HCT116 (cell line): ENCODE results near the gene TMEM219. TPM values are rescaled to one million over a fixed set of nuclear protein-coding genes. Genes with fewer than 3 reads are reported as not detected.

Experiments used
- ATAC-seq: fragments of 200-7000 bp; cut with Tn5 transposase; 2 replicates; pipeline ENCODE4 v1.9.1; 2020; ENCODE audit warnings: mild to moderate bottlenecking, moderate library complexity
- BruUV-seq: library from RNA; stranded (reverse); fragments of 400-500 nt; replicated peaks from 2 replicates; lab custom pipeline; 2021; lab: Mats Ljungman, UMichigan
- CTCF ChIA-PET: fragments of 300-600 bp; sonication (Branson Sonifier 250); formaldehyde crosslinking; loops from one replicate; lab custom pipeline; 2021; ENCODE audit warnings: antibody characterized with exemption; lab: Charles Lee
- POLR2A ChIA-PET: fragments of 300-600, 350-600 bp; sonication (Branson Sonifier 250); formaldehyde crosslinking; loops from one replicate; lab custom pipeline; 2021; ENCODE audit warnings: antibody characterized with exemption; lab: Charles Lee
- RAD21 ChIA-PET, 2 experiments: fragments of 300-600 bp; sonication (Branson Sonifier 250); formaldehyde crosslinking; loops; one replicate each; lab custom pipeline; 2023; ENCODE audit warnings: low total read pairs in 2 of 2; ENCODE audit not compliant: uncharacterized antibody in 2 of 2, unreplicated experiment in 2 of 2, low non-redundant PET in 1 of 2; lab: Charles Lee
- DNase-seq: peaks from one replicate; pipeline ENCODE4 v3.0.0-alpha.2; 2010; ENCODE audit warnings: low read depth, low spot score
- H2AFZ ChIP-seq: fragments of 200-600 bp; shearing (Covaris generic), sonication (generic); 2 replicates; pipeline ENCODE4 v1.6.1; 2017; ENCODE audit warnings: low read depth, mixed run types, mixed read lengths, antibody characterized with exemption, low read length; ENCODE audit not compliant: poor library complexity, severe bottlenecking
- H3K27ac ChIP-seq: 2 replicates; pipeline ENCODE4 v1.5.1; 2012; ENCODE audit warnings: low read depth, low read length
- H3K27me3 ChIP-seq: fragments of 200-600 bp; sonication (generic); 2 replicates; pipeline ENCODE4 v1.6.1; 2016; ENCODE audit warnings: mixed run types, low read length, mixed read lengths; ENCODE audit not compliant: insufficient read depth
- H3K36me3 ChIP-seq, 2 experiments: fragments of 200-500 bp in 1 of 2; fragments of 200-600 bp in 1 of 2; sonication (Bioruptor generic) in 1 of 2; sonication (generic) in 1 of 2; 2 replicates each; pipeline versions ENCODE4 v1.5.1 to v1.6.1; 2014 to 2016; ENCODE audit warnings: low read length in 2 of 2, inconsistent platforms in 1 of 2, mixed read lengths in 1 of 2, mixed run types in 1 of 2; ENCODE audit not compliant: insufficient read depth in 2 of 2, control insufficient read depth in 1 of 2
- H3K4me1 ChIP-seq, 2 experiments: fragments of 200-600 bp in 1 of 2; sonication (generic) in 1 of 2; 2 replicates each; pipeline versions ENCODE4 v1.5.1 to v1.6.1; 2012 to 2017; ENCODE audit warnings: low read length in 2 of 2, inconsistent platforms in 1 of 2, mild to moderate bottlenecking in 1 of 2, mixed read lengths in 1 of 2, mixed run types in 1 of 2, moderate library complexity in 1 of 2; ENCODE audit not compliant: insufficient read depth in 2 of 2, control insufficient read depth in 1 of 2
- H3K4me2 ChIP-seq: fragments of 200-600 bp; sonication (generic); 2 replicates; pipeline ENCODE4 v1.6.1; 2017; ENCODE audit warnings: mixed run types, low read length, mixed read lengths
- H3K4me3 ChIP-seq, 2 experiments: fragments of 200-600 bp in 1 of 2; sonication (generic) in 1 of 2; replicated peaks in 1 of 2; 2 replicates each; pipeline ENCODE4 v1.5.1; 2011 to 2016; ENCODE audit warnings: low read length in 2 of 2, control low read depth in 1 of 2, low read depth in 1 of 2, mild to moderate bottlenecking in 1 of 2, mixed read lengths in 1 of 2, mixed run types in 1 of 2
- H3K79me2 ChIP-seq: fragments of 200-600 bp; sonication (generic); 2 replicates; pipeline ENCODE4 v1.6.1; 2017; ENCODE audit warnings: mild to moderate bottlenecking, mixed run types, low read length, moderate library complexity, mixed read lengths; ENCODE audit not compliant: insufficient read depth
- H3K9ac ChIP-seq: fragments of 200-600 bp; sonication (generic); 2 replicates; pipeline ENCODE4 v1.6.1; 2016; ENCODE audit warnings: low read length, mixed read lengths
- H3K9me2 ChIP-seq: fragments of 200-600 bp; sonication (generic), shearing (Covaris generic); 2 replicates; pipeline ENCODE4 v1.6.1; 2017; ENCODE audit warnings: mixed run types, mild to moderate bottlenecking, moderate library complexity; ENCODE audit not compliant: insufficient read depth
- H3K9me3 ChIP-seq, 2 experiments: fragments of 200-500 bp in 1 of 2; fragments of 200-600 bp in 1 of 2; sonication (Bioruptor generic) in 1 of 2; sonication (generic) in 1 of 2; 2 replicates each; pipeline ENCODE4 v1.6.1; 2014 to 2017; ENCODE audit warnings: low read length in 2 of 2, mixed read lengths in 2 of 2, inconsistent platforms in 1 of 2, low read depth in 1 of 2, mild to moderate bottlenecking in 1 of 2, mixed run types in 1 of 2, moderate library complexity in 1 of 2; ENCODE audit not compliant: control insufficient read depth in 1 of 2, insufficient read depth in 1 of 2
- H4K20me1 ChIP-seq: fragments of 200-600 bp; sonication (generic), shearing (Covaris generic); 2 replicates; pipeline ENCODE4 v1.6.1; 2017; ENCODE audit warnings: mixed run types, mild to moderate bottlenecking, moderate library complexity; ENCODE audit not compliant: insufficient read depth
- CBX3 ChIP-seq: IDR thresholded peaks from 2 replicates; pipeline ENCODE4 v1.6.1; 2012; ENCODE audit warnings: low read depth
- CEBPB ChIP-seq: IDR thresholded peaks from 2 replicates; pipeline ENCODE4 v1.6.1; 2012; ENCODE audit warnings: low read depth
- CTCF ChIP-seq, 3 experiments: fragments of 200-600 bp in 1 of 3; sonication (generic) in 1 of 3; IDR thresholded peaks in 2 of 3; conservative IDR thresholded peaks in 1 of 3; 2 replicates each; pipeline ENCODE4 v1.5.1; 2012 to 2017; ENCODE audit warnings: low read depth in 2 of 3, low read length in 2 of 3, antibody characterized with exemption in 1 of 3, borderline replicate concordance in 1 of 3, control low read depth in 1 of 3, mild to moderate bottlenecking in 1 of 3, mixed read lengths in 1 of 3, mixed run types in 1 of 3, moderate library complexity in 1 of 3; ENCODE audit not compliant: insufficient read depth in 1 of 3
- EGR1 ChIP-seq: IDR thresholded peaks from 2 replicates; pipeline ENCODE4 v1.6.1; 2012; ENCODE audit warnings: low read depth
- ELF1 ChIP-seq: IDR thresholded peaks from 2 replicates; pipeline ENCODE4 v1.6.1; 2012; ENCODE audit warnings: low read depth, borderline replicate concordance
- EZH2 ChIP-seq: fragments of 200-600 bp; sonication (generic); IDR thresholded peaks from 2 replicates; pipeline ENCODE4 v1.6.1; 2017; ENCODE audit warnings: antibody characterized with exemption, mixed run types
- EZH2phosphoT487 ChIP-seq: fragments of 200-600 bp; IDR thresholded peaks from 2 replicates; pipeline ENCODE4 v1.6.1; 2018; ENCODE audit warnings: antibody characterized with exemption, borderline replicate concordance
- FOSL1 ChIP-seq: IDR thresholded peaks from 2 replicates; pipeline ENCODE4 v1.6.1; 2012; ENCODE audit warnings: low read depth
- JUND ChIP-seq: IDR thresholded peaks from 2 replicates; pipeline ENCODE4 v1.6.1; 2012
- POLR2A ChIP-seq: IDR thresholded peaks from 2 replicates; pipeline ENCODE4 v1.7.0; 2011; ENCODE audit warnings: borderline replicate concordance; ENCODE audit not compliant: insufficient read depth, insufficient read length; ENCODE audit errors: extremely low read depth
- POLR2AphosphoS5 ChIP-seq: IDR thresholded peaks from 2 replicates; pipeline ENCODE4 v1.6.1; 2011; ENCODE audit warnings: mild to moderate bottlenecking, low read depth, low read length, moderate library complexity
- RAD21 ChIP-seq: IDR thresholded peaks from 2 replicates; pipeline ENCODE4 v1.6.1; 2012; ENCODE audit warnings: low read depth, mild to moderate bottlenecking
- SIN3A ChIP-seq: IDR thresholded peaks from 2 replicates; pipeline ENCODE4 v1.6.1; 2012; ENCODE audit warnings: low read depth
- SP1 ChIP-seq: IDR thresholded peaks from 2 replicates; pipeline ENCODE4 v1.6.1; 2012; ENCODE audit warnings: low read depth
- TCF7L2 ChIP-seq: IDR thresholded peaks from 2 replicates; pipeline ENCODE4 v1.7.0; 2011; ENCODE audit warnings: borderline replicate concordance, inconsistent platforms; ENCODE audit not compliant: insufficient read depth, insufficient read length; ENCODE audit errors: extremely low read depth
- ZBTB33 ChIP-seq: IDR thresholded peaks from 2 replicates; pipeline ENCODE4 v1.6.1; 2011; ENCODE audit warnings: mild to moderate bottlenecking, low read length, moderate library complexity; ENCODE audit not compliant: insufficient replicate concordance; ENCODE audit errors: extremely low read depth
- ZNF274 ChIP-seq: fragments of 200-500 bp; sonication (Bioruptor generic); IDR thresholded peaks from 2 replicates; pipeline ENCODE4 v1.6.1; 2014; ENCODE audit warnings: mild to moderate bottlenecking, low read depth, low read length, inconsistent platforms
- intact Hi-C: fragments of 100-400 bp; cut with micrococcal nuclease; formaldehyde crosslinking; loops from 2 replicates; pipeline ENCODE4 v1.10.0; 2022
- total RNA-seq: library from RNA; stranded (reverse); gene quantifications from one replicate; pipeline ENCODE4 v1.2.1, GENCODE V29; 2021; ENCODE audit not compliant: unreplicated experiment
- TF ChIP-seq, protein P1 (sequence below): IDR thresholded peaks from 2 replicates; pipeline ENCODE4 v1.6.1; 2012
- TF ChIP-seq, protein P2 (sequence below): IDR thresholded peaks from 2 replicates; pipeline ENCODE4 v1.6.1; 2012
- TF ChIP-seq, protein P3 (sequence below): IDR thresholded peaks from 2 replicates; pipeline ENCODE4 v1.6.1; 2012; ENCODE audit warnings: low read depth

Gene TMEM219
- total RNA-seq, 1 experiment from 2014 or later, result 75.5 TPM

- Histone ChIP-seq H3K9me3 (no peaks in the 10 kb centered on the region), H3K79me2 (no peaks in the 10 kb centered on the region), H3K36me3 (peaks cover 0 to 4% of the 10 kb centered on the region in 2 experiments; a peak in 2 of 4 replicates), H2AFZ (no peak overlapping the region), H4K20me1 (no peaks in the 10 kb centered on the region), H3K4me1 (no peaks in the 10 kb centered on the region), H3K27ac (no peak overlapping the region), H3K27me3 (no peaks in the 10 kb centered on the region), H3K9me2 (no peaks in the 10 kb centered on the region), H3K4me3 (no peak overlapping the region), H3K4me2 (no peak overlapping the region), H3K9ac (no peak overlapping the region)
- RAD21 ChIA-PET, result no interaction called here
- ATAC-seq (peak; percentile 67), DNase-seq (no peak)
- CTCF ChIA-PET, result interaction anchor here (0.6 to 1.8 kb wide), 3 partner anchors 158 to 314 kb away, joined by 4 to 6 read pairs (median 4); no protein-coding TSS in a partner anchor
- BruUV-seq, result no TSS peak
- POLR2A ChIA-PET, result no interaction called here
- intact Hi-C loops, result no loop called here
- TF ChIP-seq, protein P1, sequence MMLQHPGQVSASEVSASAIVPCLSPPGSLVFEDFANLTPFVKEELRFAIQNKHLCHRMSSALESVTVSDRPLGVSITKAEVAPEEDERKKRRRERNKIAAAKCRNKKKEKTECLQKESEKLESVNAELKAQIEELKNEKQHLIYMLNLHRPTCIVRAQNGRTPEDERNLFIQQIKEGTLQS, result no peak
- TF ChIP-seq EGR1 (no peak), SP1 (no peak), SIN3A (no peak), ZNF274 (no peak), CTCF (IDR thresholded peaks at IDR 0.05 in 2 of 3, conservative IDR thresholded peaks at IDR 0.05 in 1 of 3; ENCODE audit: borderline replicate concordance in 1 of 3, insufficient read depth in 1 of 3, low read depth in 2 of 3, low read length in 2 of 3) (peak; percentile 66 to 81 (median 81)), ELF1 (no peak), FOSL1 (no peak), EZH2 (no peak), CBX3 (no peak), POLR2AphosphoS5 (peak; percentile 20; the same call in 1 of the 2 replicates), TCF7L2 (no peak), CEBPB (no peak), ZBTB33 (no peak), EZH2phosphoT487 (no peak), JUND (no peak), RAD21 (peak; percentile 73), POLR2A (no peak)
- TF ChIP-seq, protein P2, sequence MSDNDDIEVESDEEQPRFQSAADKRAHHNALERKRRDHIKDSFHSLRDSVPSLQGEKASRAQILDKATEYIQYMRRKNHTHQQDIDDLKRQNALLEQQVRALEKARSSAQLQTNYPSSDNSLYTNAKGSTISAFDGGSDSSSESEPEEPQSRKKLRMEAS, result no peak
- TF ChIP-seq, protein P3, sequence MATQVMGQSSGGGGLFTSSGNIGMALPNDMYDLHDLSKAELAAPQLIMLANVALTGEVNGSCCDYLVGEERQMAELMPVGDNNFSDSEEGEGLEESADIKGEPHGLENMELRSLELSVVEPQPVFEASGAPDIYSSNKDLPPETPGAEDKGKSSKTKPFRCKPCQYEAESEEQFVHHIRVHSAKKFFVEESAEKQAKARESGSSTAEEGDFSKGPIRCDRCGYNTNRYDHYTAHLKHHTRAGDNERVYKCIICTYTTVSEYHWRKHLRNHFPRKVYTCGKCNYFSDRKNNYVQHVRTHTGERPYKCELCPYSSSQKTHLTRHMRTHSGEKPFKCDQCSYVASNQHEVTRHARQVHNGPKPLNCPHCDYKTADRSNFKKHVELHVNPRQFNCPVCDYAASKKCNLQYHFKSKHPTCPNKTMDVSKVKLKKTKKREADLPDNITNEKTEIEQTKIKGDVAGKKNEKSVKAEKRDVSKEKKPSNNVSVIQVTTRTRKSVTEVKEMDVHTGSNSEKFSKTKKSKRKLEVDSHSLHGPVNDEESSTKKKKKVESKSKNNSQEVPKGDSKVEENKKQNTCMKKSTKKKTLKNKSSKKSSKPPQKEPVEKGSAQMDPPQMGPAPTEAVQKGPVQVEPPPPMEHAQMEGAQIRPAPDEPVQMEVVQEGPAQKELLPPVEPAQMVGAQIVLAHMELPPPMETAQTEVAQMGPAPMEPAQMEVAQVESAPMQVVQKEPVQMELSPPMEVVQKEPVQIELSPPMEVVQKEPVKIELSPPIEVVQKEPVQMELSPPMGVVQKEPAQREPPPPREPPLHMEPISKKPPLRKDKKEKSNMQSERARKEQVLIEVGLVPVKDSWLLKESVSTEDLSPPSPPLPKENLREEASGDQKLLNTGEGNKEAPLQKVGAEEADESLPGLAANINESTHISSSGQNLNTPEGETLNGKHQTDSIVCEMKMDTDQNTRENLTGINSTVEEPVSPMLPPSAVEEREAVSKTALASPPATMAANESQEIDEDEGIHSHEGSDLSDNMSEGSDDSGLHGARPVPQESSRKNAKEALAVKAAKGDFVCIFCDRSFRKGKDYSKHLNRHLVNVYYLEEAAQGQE, result no peak
Observed at GRCh38 chr16:30005341-30006094, 43.6 kb downstream of the TMEM219 start.
